Right renal pelvis (tissue), 4 donors: ENCODE measurements around the gene OPRM1. TPM values are rescaled to one million over a fixed set of nuclear protein-coding genes. Genes with fewer than 3 reads are reported as not detected.
"Not testable (repeated sequence)": the region's sequence is repeated elsewhere in the genome, so short reads cannot be mapped to it uniquely, and the experiment has no call there.

ENCODE experiments used
- DNase-seq, 4 donors: peaks; one replicate each; pipeline ENCODE4 v3.0.0-alpha.2; 2013; ENCODE audit warnings: low read depth in 4 of 4, low spot score in 3 of 4, missing footprints in 1 of 4
- polyA plus RNA-seq, 4 donors: library from polyadenylated mRNA; unstranded; fragments of 120-200 nt; gene quantifications; one replicate each; pipeline ENCODE4 v1.2.1, GENCODE V29; 2013; ENCODE audit not compliant: insufficient read length in 4 of 4

OPRM1 gene
- polyA plus RNA-seq, 4 donors: 0.04 TPM; not detected in 3

- no peak for DNase-seq
Measured at GRCh38 chr6:154139892-154140291, 100.9 kb downstream of the OPRM1 start.

DNA sequence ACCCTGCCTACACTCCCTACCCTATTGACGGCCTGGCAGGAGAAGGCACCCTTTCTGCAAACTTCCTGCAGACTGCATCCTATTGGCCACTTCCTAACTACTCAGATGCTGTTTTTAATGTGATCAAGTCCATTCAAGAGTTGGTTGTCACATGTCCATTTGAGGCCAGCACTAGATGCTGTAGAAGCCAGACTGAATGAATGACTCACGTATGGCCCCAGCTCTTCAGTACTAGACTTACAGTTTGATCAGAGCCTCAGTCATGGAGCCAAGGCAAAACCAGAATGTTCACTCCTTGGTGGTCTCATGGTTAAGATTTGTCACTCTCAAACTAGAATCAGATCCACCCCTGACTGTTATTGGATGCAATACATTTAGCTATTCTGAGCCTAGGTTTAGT lies 101.7 kb downstream of the OPRM1 start:
- DNase-seq: no peak

- DNase-seq: no peak
Measured at GRCh38 chr6:154143753-154144152, 104.7 kb downstream of the OPRM1 start.

- DNase-seq: peak in 3 of 4 donors; percentile 61 to 65 (median 65)
Measured at GRCh38 chr6:154154389-154154967, 115.4 kb downstream of the OPRM1 start.

DNA sequence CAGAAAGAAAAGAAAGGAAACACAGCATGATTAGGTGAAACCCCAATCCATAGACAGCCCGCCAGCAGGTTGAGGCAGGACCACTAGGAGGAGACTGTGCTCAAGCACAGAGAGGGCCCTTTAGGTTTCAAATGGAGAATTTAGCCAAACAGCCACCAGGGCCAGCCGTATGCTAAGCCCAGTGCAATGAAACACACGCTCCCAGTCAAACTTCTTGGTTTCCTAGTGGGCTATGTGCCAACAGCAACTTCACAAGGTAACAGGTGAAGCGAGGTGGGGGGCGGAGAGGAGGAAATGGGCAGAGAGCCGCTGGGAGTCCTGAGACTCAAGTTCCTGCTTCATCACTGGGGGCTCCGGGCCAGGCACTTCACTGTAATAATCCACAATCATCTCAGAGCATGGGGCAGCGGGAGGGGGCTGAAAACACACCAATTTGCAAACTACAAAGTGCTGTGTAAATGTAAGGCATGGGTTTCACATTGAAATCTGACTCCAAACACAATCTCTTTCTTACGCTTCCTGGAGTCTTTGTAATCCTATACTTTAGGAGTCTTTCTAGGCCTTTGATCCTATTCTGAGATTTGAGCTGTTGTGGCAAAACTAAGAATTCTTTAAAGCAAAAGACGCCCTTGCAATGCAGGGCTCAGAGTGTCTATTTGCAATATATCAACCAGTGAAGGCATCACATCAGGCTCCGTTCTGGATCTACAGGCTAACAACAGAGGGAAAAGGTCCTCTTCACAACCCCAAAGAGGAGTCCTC lies 117.3 kb downstream of the OPRM1 start:
- DNase-seq: peak; percentile 41 to 76 (median 56)

GRCh38 chr6:154157082-154157481 lies 118.0 kb downstream of the OPRM1 start:
- DNase-seq: no peak

DNA sequence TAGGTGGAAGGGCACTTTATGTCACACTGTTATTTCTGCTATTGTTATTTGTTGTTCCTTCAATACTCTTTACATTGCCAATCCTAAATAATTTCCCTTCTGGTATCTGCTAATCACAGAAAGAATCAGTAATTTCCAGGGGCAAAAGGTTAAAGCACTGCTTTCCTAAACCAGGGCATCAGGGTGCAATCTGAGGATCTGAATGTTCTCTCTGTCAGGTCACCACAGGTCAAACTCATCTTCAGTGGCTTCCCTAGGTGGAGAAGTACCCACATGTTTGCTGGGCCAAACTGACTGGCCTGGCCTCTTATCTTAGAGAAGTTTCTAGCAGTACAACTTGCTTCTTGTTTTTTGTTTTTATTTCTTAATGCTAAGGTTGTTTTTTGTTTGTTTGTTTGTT lies 118.7 kb downstream of the OPRM1 start:
- no peak for DNase-seq

- DNase-seq: no peak
Measured at GRCh38 chr6:154159126-154159525, 120.1 kb downstream of the OPRM1 start.

DNA sequence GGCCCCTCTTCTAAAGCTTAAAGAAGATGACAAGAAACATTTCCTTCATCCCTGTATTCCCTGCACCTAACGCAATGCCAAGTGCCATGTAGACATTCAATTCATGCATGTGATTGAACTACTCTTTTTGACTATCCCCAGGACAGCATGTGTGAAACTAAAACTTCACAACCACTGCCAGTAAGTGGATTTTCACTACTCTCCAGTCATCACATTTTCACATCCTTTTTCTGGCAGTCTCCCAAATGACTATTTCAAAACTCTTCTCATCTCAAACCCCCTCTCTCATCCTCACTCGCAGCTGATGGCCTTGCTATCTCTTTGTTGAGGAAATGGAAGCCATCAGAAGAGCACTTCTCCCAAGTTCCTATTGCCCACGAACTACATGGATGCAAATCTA lies 122.6 kb downstream of the OPRM1 start:
- no peak for DNase-seq

DNA sequence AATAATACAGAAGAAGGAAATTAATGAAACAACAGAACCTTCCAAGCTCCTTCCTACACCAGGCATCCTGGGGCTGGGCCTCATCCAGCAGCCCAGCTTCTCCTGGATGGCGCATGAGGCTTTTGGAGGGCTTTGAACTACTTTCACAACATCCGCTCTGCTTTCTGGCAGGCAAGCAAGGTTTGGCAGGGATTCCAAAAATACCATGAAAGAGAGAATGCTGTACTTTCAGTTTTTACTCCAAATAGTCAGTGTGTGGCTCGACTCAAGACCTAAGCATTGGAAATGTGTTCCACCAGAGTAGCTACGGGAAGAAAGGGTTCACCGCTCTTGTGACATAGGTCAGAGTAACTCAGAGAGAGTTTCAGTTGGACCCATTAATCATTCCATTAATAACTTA lies 125.4 kb downstream of the OPRM1 start:
- DNase-seq: peak in 2 of 4 donors; percentile 28

GRCh38 chr6:154165478-154165877 lies 126.4 kb downstream of the OPRM1 start:
- no peak for DNase-seq

GRCh38 chr6:154166140-154166539 lies 127.1 kb downstream of the OPRM1 start:
- DNase-seq: no peak

DNA sequence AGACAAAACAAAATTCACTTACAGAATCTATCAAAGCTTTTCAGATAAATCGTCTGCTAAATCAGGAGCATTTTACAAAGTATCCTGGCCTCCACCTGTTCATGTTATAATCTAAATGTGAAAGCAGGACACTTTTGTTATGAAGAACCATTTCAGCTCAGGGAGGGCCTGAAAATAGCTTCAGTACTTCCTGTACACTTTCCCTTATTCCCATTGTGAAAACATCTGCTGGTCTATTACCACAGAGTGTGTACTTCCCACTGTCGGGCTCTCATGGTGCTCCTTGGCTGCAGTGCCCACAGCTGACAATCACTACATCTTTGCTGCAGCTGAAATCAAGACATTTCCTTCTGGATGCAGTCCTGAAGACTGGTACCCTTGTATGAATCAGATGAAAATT lies 128.1 kb downstream of the OPRM1 start:
- DNase-seq: no peak

- no peak for DNase-seq
Measured at GRCh38 chr6:154169193-154169847, 130.3 kb downstream of the OPRM1 start.

DNA sequence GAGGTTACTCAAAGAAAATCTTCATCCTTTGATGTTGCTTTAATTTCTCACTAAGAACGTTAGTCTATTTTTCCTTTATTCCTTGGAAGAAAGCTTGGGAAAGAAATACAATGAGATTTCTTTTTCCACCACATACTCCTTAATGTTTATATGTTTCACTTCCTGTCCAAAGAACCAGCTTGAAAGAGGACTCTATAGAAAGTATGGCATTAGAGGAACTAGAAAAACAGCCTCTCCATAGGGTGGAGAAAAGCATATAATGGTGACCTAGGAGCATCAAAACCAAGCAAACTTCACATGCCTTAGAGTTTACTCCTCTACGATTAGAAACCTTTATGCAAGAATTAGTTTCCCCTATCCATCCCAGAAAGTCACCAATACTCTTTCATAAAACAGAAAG lies 131.1 kb downstream of the OPRM1 start:
- no peak for DNase-seq

DNA sequence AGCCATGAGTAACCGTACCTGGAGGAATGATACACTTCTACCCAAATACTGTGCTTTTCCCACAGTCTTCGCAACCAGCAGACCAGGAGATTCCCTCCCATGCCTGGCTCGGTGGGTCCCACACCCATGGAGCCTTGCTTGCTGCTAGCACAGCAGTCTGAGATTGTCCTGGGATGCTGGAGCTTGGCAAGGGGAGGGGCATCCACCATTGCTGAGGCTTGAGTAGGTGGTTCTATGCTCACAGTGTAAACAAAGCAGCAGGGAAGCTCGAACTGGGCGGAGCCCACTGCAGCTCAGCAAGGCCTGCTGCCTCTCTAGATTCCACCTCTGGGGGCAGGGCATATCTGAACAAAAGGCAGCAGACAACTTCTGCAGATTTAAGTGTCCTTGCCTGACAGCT lies 133.4 kb downstream of the OPRM1 start:
- not testable (repeated sequence) for DNase-seq

DNA sequence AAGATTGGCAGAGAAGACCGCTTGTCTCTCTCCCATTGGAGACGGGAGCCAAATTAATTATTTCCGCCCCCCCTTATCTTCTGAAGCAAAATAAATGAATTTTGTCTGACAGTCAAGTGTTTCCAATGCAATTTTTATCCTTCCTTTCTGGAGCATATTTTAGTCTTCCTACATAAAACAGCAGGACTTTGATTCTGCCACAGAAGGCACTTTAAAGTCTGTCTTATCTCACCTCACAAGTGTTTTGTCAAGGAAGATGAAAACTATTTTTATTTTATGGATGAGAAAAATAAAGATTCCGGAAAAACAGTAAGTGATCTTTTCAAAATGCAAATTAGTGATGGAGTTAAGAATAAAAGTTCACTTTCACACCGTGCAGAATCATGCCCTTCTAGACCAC lies 140.4 kb downstream of the OPRM1 start:
- DNase-seq: no peak

GRCh38 chr6:154187203-154187602 lies 148.2 kb downstream of the OPRM1 start:
- DNase-seq: no peak

DNA sequence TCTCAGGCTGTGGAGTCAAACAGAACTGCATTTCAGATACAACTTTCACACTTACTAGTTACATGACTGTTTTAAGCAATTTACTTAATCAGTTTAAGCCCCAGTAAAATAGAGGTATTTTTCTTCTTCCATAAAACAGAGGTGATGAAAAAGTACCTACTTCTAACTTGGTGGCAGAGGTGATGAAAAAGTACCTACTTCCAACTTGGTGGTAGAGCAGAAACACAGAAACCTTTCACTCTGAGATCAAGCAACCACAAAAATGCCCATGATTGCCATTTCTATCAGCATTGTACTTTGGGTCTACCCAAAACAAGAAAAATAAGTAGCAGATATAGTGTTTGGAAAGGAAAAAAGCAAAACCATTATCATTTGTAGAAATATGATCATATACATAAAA lies 148.7 kb downstream of the OPRM1 start:
- DNase-seq: no peak

DNA sequence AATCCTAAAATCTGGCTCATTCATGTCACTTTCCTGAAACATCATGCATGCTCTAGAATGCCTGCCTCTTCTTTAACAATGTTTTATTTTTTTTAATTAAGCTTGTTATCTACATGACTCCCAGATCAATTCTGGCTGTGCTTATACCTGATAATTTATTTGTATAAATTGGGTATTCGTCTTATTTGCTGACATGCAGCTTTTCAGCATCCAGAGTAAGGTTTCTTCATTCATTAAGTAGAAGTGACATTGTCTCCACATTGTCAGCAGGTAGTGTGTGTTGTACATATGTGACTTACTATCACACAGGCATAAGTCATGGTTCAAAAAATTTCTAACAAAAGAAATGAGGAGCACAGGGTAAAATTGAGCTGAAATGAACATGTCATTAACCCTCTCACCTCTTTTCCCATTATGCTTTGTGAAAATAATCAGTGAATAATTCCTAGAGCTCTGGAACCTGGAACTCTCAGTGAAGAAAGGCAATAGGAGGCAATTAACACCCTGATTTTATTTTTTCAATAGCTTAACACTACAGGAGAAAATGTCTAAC lies 157.4 kb downstream of the OPRM1 start:
- DNase-seq: no peak

DNA sequence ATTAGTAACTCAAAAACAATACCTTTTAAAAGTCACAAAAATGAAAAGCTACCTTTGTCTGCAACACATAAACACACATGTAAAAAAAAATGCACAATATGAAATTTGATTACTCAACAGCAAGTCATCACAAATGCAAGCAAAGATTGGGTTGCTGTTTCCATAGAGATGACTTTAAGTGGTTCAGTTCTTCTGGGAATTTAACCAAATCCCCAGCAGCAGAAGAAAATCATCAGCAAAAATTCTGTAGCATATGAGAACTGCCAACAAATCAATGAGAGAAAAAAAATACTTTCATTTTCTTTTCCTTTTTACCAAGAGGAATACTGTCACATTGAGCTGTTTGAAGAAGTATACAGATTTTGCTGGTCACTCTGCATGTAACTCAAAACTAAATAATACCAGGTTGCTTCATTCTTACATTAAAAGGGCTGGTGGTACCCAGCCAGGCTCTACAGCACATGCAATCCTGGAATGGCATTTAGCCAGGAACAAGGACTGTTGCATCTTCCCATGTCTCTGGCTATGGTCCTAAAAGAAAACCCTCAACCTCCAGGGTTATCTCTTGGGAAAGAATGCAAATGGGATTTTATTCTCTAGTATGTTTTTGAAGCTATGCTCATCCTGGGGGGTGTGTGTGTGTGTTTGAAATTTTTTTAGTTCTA lies 158.3 kb downstream of the OPRM1 start:
- DNase-seq: no peak
